SU-DHL-6 (cell line): ENCODE measurements around the gene CCL5.

Source experiments
- H2AFZ ChIP-seq: fragments of 200-600 bp; sonication (generic); 2 replicates; pipeline ENCODE4 v1.6.1; 2014; ENCODE audit warnings: low read depth, mild to moderate bottlenecking, moderate library complexity, mixed read lengths, antibody characterized with exemption, low read length; ENCODE audit not compliant: severe bottlenecking
- H3F3A ChIP-seq: fragments of 200-600 bp; shearing (Covaris generic); 2 replicates; pipeline ENCODE4 v1.6.0; 2016; ENCODE audit warnings: antibody characterized with exemption, mild to moderate bottlenecking; ENCODE audit not compliant: insufficient read depth
- H3K27ac ChIP-seq: fragments of 200-600 bp; sonication (generic); 2 replicates; pipeline ENCODE4 v1.5.1; 2016; ENCODE audit warnings: low read depth, mild to moderate bottlenecking, low read length, moderate library complexity, mixed read lengths
- H3K27me3 ChIP-seq: fragments of 200-600 bp; sonication (generic), shearing (Covaris generic); 2 replicates; pipeline ENCODE4 v1.6.0; 2014; ENCODE audit warnings: mild to moderate bottlenecking, low read length
- H3K36me3 ChIP-seq: fragments of 200-600 bp; sonication (generic); 2 replicates; pipeline ENCODE4 v1.6.1; 2014; ENCODE audit warnings: mild to moderate bottlenecking, low read length, mixed read lengths
- H3K4me2 ChIP-seq: fragments of 300-600, 200-600 bp; shearing (Covaris generic), sonication (generic); 2 replicates; pipeline ENCODE4 v1.6.0; 2014; ENCODE audit warnings: low read length, low read depth, mild to moderate bottlenecking; ENCODE audit not compliant: poor library complexity, severe bottlenecking
- H3K4me3 ChIP-seq: fragments of 200-600 bp; sonication (generic); 2 replicates; pipeline ENCODE4 v1.5.1; 2014; ENCODE audit warnings: antibody characterized with exemption, low read length, mild to moderate bottlenecking, mixed read lengths; ENCODE audit not compliant: insufficient read depth, poor library complexity, severe bottlenecking
- H3K79me2 ChIP-seq: fragments of 200-600 bp; sonication (generic); 2 replicates; pipeline ENCODE4 v1.6.1; 2014; ENCODE audit warnings: mild to moderate bottlenecking, low read length, moderate library complexity; ENCODE audit not compliant: insufficient read depth
- H3K9ac ChIP-seq: fragments of 200-600 bp; sonication (generic); 2 replicates; pipeline ENCODE4 v1.7.0; 2014; ENCODE audit warnings: mild to moderate bottlenecking, low read length
- H3K9me2 ChIP-seq: fragments of 200-600 bp; sonication (generic); replicated peaks from 2 replicates; pipeline ENCODE4 v1.6.1; 2014; ENCODE audit warnings: low read length; ENCODE audit not compliant: insufficient read depth
- H3K9me3 ChIP-seq: fragments of 200-600 bp; sonication (generic); 2 replicates; pipeline ENCODE4 v1.6.1; 2014; ENCODE audit warnings: low read length, mixed read lengths; ENCODE audit not compliant: insufficient read depth
- H4K20me1 ChIP-seq: fragments of 200-600 bp; sonication (generic); 2 replicates; pipeline ENCODE4 v1.6.1; 2014; ENCODE audit warnings: low read depth, mild to moderate bottlenecking, antibody characterized with exemption, low read length, moderate library complexity, mixed read lengths
- EZH2phosphoT487 ChIP-seq: fragments of 200-600 bp; sonication (generic), shearing (Covaris generic); conservative IDR thresholded peaks from 2 replicates; pipeline ENCODE4 v1.6.1; 2018; ENCODE audit warnings: mild to moderate bottlenecking, antibody characterized with exemption, low read length, moderate library complexity, mixed read lengths
- TF ChIP-seq, protein P1 (sequence below): fragments of 200-600 bp; sonication (generic); IDR thresholded peaks from one replicate; pipeline ENCODE4 v1.5.1; 2017; ENCODE audit warnings: antibody characterized with exemption, mild to moderate bottlenecking, low read length, moderate library complexity; ENCODE audit not compliant: insufficient read depth, poor library complexity, severe bottlenecking

CCL5 gene

DNA sequence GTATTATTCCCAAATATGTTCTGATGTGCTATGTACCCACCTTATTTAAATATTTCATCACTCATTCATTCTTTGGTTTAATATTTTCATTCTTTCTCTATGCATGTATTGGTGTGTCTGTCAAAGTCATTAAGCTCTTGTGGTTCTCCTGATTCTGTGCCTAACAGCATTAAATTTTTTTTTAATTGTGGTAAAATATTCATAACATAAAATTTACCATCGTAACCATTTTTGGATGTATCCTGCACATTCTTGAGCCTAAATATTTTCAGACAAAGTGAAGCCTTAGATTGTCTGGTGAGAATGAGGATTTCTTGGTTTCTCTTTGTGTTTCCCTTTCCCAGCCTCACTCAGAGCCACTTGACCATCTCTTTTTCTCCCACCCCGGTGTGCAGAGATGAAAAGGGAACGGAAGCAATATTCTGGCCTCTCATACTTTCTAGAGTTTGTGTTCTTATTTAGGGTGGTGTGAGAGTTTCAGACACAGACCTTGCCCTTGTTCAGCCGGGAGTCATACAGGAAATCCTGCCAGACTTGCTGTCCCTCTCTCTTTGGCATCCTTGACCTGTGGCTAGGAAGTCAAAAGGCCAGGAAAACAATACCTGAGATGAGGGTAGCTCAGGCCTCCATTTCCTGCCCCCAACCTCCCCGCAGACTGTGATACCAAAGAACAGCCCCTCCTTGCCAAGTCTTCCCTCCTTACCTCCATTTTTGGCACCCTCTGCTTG is 4.9 kb downstream of the CCL5 start:
- Histone ChIP-seq H3F3A (no peaks in the 10 kb centered on the region), H3K79me2 (no peaks in the 10 kb centered on the region), H2AFZ (no peak overlapping the region), H3K9ac (no peak overlapping the region), H3K9me3 (no peaks in the 10 kb centered on the region), H3K4me3 (no peak overlapping the region), H3K36me3 (no peaks in the 10 kb centered on the region), H4K20me1 (no peaks in the 10 kb centered on the region), H3K4me2 (no peak overlapping the region), H3K9me2 (no peaks in the 10 kb centered on the region), H3K27ac (no peak overlapping the region), H3K27me3 (no peaks in the 10 kb centered on the region)
- TF ChIP-seq, protein P1, sequence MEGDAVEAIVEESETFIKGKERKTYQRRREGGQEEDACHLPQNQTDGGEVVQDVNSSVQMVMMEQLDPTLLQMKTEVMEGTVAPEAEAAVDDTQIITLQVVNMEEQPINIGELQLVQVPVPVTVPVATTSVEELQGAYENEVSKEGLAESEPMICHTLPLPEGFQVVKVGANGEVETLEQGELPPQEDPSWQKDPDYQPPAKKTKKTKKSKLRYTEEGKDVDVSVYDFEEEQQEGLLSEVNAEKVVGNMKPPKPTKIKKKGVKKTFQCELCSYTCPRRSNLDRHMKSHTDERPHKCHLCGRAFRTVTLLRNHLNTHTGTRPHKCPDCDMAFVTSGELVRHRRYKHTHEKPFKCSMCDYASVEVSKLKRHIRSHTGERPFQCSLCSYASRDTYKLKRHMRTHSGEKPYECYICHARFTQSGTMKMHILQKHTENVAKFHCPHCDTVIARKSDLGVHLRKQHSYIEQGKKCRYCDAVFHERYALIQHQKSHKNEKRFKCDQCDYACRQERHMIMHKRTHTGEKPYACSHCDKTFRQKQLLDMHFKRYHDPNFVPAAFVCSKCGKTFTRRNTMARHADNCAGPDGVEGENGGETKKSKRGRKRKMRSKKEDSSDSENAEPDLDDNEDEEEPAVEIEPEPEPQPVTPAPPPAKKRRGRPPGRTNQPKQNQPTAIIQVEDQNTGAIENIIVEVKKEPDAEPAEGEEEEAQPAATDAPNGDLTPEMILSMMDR: no peak
- TF ChIP-seq EZH2phosphoT487: no peak

DNA sequence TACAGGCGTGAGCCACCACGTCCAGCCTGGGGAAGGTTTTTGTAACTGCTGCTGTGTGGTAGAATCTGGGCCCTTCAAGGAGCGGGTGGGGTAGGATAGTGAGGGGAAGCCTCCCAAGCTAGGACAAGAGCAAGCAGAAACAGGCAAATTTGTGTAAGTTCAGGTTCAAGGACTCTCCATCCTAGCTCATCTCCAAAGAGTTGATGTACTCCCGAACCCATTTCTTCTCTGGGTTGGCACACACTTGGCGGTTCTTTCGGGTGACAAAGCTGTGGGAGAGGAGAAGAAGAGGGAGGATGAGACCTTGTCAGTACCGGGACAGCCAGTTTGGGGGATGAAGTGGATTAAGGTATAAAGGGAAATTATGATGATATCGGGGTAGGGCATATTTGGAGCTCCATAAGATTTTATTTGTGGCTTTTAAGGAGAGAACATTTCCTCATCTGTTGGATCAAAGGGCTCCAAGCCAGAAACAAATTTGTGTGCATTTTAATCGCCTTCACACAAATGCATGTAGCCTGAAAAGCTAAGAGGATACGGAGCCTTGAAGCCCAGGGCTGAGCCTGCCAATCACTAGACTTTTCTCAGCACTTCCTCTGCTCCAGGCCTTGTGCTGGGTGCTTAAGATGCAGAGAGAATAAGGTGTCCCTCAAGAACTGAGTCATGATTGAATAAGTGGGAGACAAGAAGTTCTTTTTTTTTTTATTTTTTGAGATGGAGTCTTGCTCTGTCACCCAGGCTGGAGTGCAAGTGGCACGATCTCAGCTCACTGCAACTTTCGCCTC is 7.8 kb downstream of the CCL5 start:
- no peak overlapping the region for H3K27ac ChIP-seq
- H3K9ac ChIP-seq: no peak overlapping the region
- H3K4me3 ChIP-seq: no peak overlapping the region
- no peaks in the 10 kb centered on the region for H3K9me2 ChIP-seq
- H3K79me2 ChIP-seq: no peaks in the 10 kb centered on the region
- no peaks in the 10 kb centered on the region for H3K27me3 ChIP-seq
- H4K20me1 ChIP-seq: no peaks in the 10 kb centered on the region
- no peak overlapping the region for H2AFZ ChIP-seq
- no peaks in the 10 kb centered on the region for H3F3A ChIP-seq
- H3K36me3 ChIP-seq: no peaks in the 10 kb centered on the region
- H3K9me3 ChIP-seq: no peaks in the 10 kb centered on the region
- TF ChIP-seq, protein P1: no peak
- TF ChIP-seq EZH2phosphoT487: no peak
- H3K4me2 ChIP-seq: no peak overlapping the region

DNA sequence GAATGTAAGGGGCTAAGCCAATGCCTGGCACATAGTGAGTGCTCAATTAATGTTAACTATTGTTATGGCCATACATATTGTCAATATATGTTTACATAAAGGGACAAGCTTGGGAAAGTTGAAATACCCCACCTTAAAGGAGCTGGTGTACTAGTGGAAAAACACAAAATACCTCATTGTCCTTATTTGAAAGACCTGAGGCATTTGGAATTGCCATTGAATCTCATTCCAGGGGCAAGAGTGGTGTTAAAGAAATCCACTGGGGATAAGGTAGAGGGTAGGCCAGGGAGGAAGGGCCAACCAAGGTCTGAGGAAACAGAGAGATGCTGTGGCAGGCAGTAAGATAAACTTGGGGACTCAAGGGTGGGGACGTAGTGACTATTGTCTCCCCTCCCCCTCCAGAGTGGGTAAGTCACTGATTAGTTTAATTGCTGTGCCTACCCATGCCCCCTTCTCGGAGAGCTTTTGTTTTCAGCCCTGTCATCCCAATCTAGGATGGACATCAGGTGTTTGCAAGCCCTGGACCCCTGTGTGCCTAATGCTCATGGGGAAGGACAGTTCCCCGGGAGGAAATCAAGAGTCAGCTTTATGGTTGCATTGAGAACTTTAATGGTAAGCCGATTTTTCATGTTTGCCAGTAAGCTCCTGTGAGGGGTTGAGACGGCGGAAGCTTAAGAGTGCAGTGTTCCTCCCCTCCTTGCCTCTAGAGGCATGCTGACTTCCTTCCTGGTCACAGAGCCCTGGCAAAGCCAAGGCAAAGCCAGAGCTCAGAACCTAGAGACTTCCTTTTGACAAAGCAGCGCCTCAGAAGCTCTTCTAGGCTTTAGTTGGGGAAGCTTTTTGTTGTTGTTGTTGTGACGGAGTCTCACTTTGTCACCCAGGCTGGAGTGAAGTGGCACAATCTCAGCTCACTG is 9.0 kb downstream of the CCL5 start:
- Histone ChIP-seq H4K20me1 (no peaks in the 10 kb centered on the region), H3K27ac (no peak overlapping the region), H3K4me3 (no peak overlapping the region), H3K27me3 (no peaks in the 10 kb centered on the region), H2AFZ (no peak overlapping the region), H3K9me2 (no peaks in the 10 kb centered on the region), H3K9me3 (no peaks in the 10 kb centered on the region), H3K9ac (no peak overlapping the region), H3K36me3 (no peaks in the 10 kb centered on the region), H3F3A (no peaks in the 10 kb centered on the region), H3K4me2 (no peak overlapping the region), H3K79me2 (no peaks in the 10 kb centered on the region)
- TF ChIP-seq, protein P1: no peak
- TF ChIP-seq EZH2phosphoT487: no peak
